Left cardiac atrium (tissue), 4 donors: ENCODE data around the gene RAP1GDS1. TPM values are rescaled to one million over a fixed set of nuclear protein-coding genes. Genes with fewer than 3 reads are reported as not detected.
"Not testable (repeated sequence)": the region's sequence is repeated elsewhere in the genome, so short reads cannot be mapped to it uniquely, and the experiment has no call there.

Source experiments
- ATAC-seq, 2 donors: fragments of 200-7000 bp; cut with Tn5 transposase; one replicate each; pipeline ENCODE4 v1.9.1; 2020; ENCODE audit warnings: mild to moderate bottlenecking in 2 of 2, moderate library complexity in 2 of 2
- DNase-seq: peaks from one replicate; pipeline ENCODE4 v3.0.0-alpha.2; 2020
- intact Hi-C, 2 donors: fragments of 100-400 bp; cut with DNase I; formaldehyde crosslinking; loops; one replicate each; pipeline versions ENCODE4 v1.14.1 to v1.15.1; 2022 to 2023
- total RNA-seq, 2 donors: library from RNA; stranded (reverse); fragmentation: NEBNext Ultra II Directional; extraction: Animal tissue kit (Norgen Biotek cat#: 25700); gene quantifications; one replicate each; pipeline ENCODE4 v1.2.1, GENCODE V29; 2021
- donor health status: DM: no; HTN: yes; CAD: no.
- donor health status: DM: no; HTN: yes; CAD: no; lungs with severe emphysema.
- donor health status: DM: yes; HTN: yes; CAD: no.
- donor health status: Dilated cardiomyopathy.

The RAP1GDS1 gene
- total RNA-seq, 2 donors from 2014 or later = 16.0 to 16.1 TPM

- ATAC-seq = no peak
- no peak for DNase-seq
- intact Hi-C loops = no loop called here
These were observed 22.3 kb downstream of the RAP1GDS1 start for GRCh38 chr4:98283219-98284189.

- ATAC-seq (no peak), DNase-seq (no peak)
- intact Hi-C loops = no loop called here
These were observed 23.5 kb downstream of the RAP1GDS1 start for GRCh38 chr4:98284640-98285046.

- ATAC-seq = no peak
- intact Hi-C loops = no loop called here
These were observed 24.5 kb downstream of the RAP1GDS1 start for GRCh38 chr4:98285676-98286075.

GRCh38 chr4:98287328-98287727 is 26.1 kb downstream of the RAP1GDS1 start:
- ATAC-seq (no peak), DNase-seq (no peak)
- intact Hi-C loops = no loop called here

More at GRCh38 chr4:98285676-98286075, 24.5 kb downstream of the RAP1GDS1 start:
- no peak for DNase-seq

GRCh38 chr4:98288671-98289070 is 27.5 kb downstream of the RAP1GDS1 start:
- ATAC-seq, intact Hi-C loops, DNase-seq: not testable (repeated sequence)

GRCh38 chr4:98289375-98289774 is 28.2 kb downstream of the RAP1GDS1 start:
- no peak for ATAC-seq
- intact Hi-C loops = no loop called here
- DNase-seq = no peak

GRCh38 chr4:98290511-98290910 is 29.3 kb downstream of the RAP1GDS1 start:
- DNase-seq (no peak), ATAC-seq (no peak)
- intact Hi-C loops = no loop called here

GRCh38 chr4:98293104-98293887 is 32.1 kb downstream of the RAP1GDS1 start:
- no peak for ATAC-seq
- DNase-seq = no peak

GRCh38 chr4:98298022-98298421 is 36.8 kb downstream of the RAP1GDS1 start:
- DNase-seq (no peak), ATAC-seq (no peak)
- intact Hi-C loops = no loop called here

More at GRCh38 chr4:98293104-98293887, 32.1 kb downstream of the RAP1GDS1 start:
- intact Hi-C loops = no loop called here

GRCh38 chr4:98300706-98301105 is 39.5 kb downstream of the RAP1GDS1 start:
- DNase-seq (no peak), ATAC-seq (no peak)
- intact Hi-C loops = no loop called here

- intact Hi-C loops = no loop called here
- DNase-seq (no peak), ATAC-seq (no peak)
These were observed 44.4 kb downstream of the RAP1GDS1 start for GRCh38 chr4:98305576-98305975.

- ATAC-seq = no peak
- intact Hi-C loops = no loop called here
- no peak for DNase-seq
These were observed 49.7 kb downstream of the RAP1GDS1 start for GRCh38 chr4:98310867-98311266.

- DNase-seq = no peak
- no peak for ATAC-seq
These were observed 50.5 kb downstream of the RAP1GDS1 start for GRCh38 chr4:98311656-98312055.

GRCh38 chr4:98314791-98315565 is 53.8 kb downstream of the RAP1GDS1 start:
- no peak for ATAC-seq
- intact Hi-C loops = no loop called here

More at GRCh38 chr4:98311656-98312055, 50.5 kb downstream of the RAP1GDS1 start:
- intact Hi-C loops = no loop called here

GRCh38 chr4:98318521-98318920 is 57.3 kb downstream of the RAP1GDS1 start:
- intact Hi-C loops = no loop called here
- no peak for ATAC-seq
- no peak for DNase-seq

More at GRCh38 chr4:98314791-98315565, 53.8 kb downstream of the RAP1GDS1 start:
- DNase-seq = no peak

- ATAC-seq (no peak), DNase-seq (no peak)
- intact Hi-C loops = no loop called here
These were observed 57.8 kb downstream of the RAP1GDS1 start for GRCh38 chr4:98319021-98319420.

- ATAC-seq = no peak
- no peak for DNase-seq
- intact Hi-C loops = no loop called here
These were observed 65.0 kb downstream of the RAP1GDS1 start for GRCh38 chr4:98326168-98326567.

- intact Hi-C loops = no loop called here
- ATAC-seq (no peak), DNase-seq (no peak)
These were observed 66.5 kb downstream of the RAP1GDS1 start for GRCh38 chr4:98327694-98328093.
